ENCODE data around the gene NEUROD4.

GRCh38 chr12:55065535-55065934, 45.8 kb downstream of the NEUROD4 start:
- TF ChIP-seq CTCF (optimal IDR thresholded peaks at IDR 0.05 in 1 of 3, IDR thresholded peaks at IDR 0.05 in 1 of 3, conservative IDR thresholded peaks at IDR 0.05 in 1 of 3; ENCODE audit: extremely low read depth in 1 of 3, insufficient read depth in 2 of 3, low read length in 3 of 3) (no peak), EZH2 (IDR thresholded peaks at IDR 0.05; ENCODE audit: low read length) (no peak)
